Measurements from ENCODE around the gene BLMH.
"Not testable (repeated sequence)": the region's sequence is repeated elsewhere in the genome, so short reads cannot be mapped to it uniquely, and the experiment has no call there.

BLMH gene

DNA sequence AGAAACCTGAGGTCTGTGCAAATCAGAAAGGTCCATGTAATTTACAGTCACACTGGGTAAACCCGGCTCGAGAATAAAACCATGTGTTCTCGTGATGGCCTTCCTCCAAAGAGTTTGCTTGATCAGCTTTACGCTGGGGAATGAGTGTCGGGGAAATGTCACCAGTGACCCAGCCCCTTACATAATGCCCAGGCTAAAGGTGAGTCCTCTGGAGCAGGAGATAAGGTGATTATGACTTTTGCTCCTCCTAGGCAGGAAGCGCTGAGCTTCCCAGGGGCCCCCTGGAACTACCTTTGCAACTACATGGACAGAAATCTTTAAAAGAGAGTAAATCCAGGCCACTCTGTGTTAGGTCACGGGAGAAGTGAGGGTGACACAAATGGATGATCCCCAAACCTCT lies 71.9 kb downstream of the BLMH start:
- no peaks in the 10 kb centered on the region for H3K9me3 Mint-ChIP-seq
- no peak overlapping the region for H3K27ac Mint-ChIP-seq
- no peaks in the 10 kb centered on the region for H3K36me3 Mint-ChIP-seq (ENCODE audit: low read depth)
- H3K27me3 Mint-ChIP-seq = no peaks in the 10 kb centered on the region
- no peak overlapping the region for H3K4me3 Mint-ChIP-seq
- no peaks in the 10 kb centered on the region for H3K4me1 Mint-ChIP-seq (ENCODE audit: low read depth)

DNA sequence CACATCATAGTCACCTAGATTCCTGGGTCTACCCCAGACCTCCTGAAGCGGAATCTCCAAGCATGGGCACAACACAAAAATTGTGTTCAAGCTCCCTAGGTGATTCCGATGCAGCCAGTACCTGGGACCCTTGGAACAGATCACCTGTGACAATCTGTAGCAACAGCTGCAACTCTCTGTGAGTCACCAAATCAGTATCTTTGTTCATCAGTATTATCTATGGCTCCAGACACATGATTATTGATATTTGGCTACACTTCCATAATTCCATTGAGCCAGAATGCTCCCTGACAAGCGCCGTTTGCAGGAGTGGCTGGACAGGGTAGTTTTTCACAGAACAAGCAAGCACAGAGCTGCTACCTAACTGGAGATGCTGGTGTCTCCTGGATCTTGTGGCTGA lies 72.4 kb downstream of the BLMH start:
- Mint-ChIP-seq H3K9me3 (no peaks in the 10 kb centered on the region), H3K4me3 (no peak overlapping the region), H3K27ac (no peak overlapping the region)

DNA sequence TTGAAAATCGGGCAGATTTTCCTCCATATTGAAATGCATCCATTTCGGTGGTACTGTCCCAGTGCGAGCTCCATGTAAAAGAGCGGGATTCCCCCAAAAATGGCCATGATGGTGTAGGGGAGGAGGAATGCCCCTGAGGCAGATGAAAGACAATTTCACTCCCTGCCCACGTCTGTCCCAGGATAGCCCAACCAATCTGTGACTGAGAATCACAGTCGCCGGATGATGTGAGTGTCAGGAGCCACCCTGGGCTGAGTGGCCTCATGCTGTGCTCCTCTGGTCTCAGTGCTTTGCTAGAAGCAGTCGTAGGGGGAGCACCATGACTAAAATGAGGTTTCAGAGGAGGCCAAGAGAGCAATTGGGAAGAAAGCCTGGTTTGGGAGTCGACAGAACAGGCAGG lies 72.9 kb downstream of the BLMH start:
- Mint-ChIP-seq H3K27me3 (no peaks in the 10 kb centered on the region), H3K36me3 (ENCODE audit: low read depth) (no peaks in the 10 kb centered on the region), H3K4me3 (no peak overlapping the region), H3K9me3 (no peaks in the 10 kb centered on the region), H3K27ac (no peak overlapping the region), H3K4me1 (ENCODE audit: low read depth) (no peaks in the 10 kb centered on the region)

More for the DNA sequence above, 72.4 kb downstream of the BLMH start:
- H3K4me1 Mint-ChIP-seq (ENCODE audit: low read depth) = no peaks in the 10 kb centered on the region
- no peaks in the 10 kb centered on the region for H3K27me3 Mint-ChIP-seq
- H3K36me3 Mint-ChIP-seq (ENCODE audit: low read depth) = no peaks in the 10 kb centered on the region

DNA sequence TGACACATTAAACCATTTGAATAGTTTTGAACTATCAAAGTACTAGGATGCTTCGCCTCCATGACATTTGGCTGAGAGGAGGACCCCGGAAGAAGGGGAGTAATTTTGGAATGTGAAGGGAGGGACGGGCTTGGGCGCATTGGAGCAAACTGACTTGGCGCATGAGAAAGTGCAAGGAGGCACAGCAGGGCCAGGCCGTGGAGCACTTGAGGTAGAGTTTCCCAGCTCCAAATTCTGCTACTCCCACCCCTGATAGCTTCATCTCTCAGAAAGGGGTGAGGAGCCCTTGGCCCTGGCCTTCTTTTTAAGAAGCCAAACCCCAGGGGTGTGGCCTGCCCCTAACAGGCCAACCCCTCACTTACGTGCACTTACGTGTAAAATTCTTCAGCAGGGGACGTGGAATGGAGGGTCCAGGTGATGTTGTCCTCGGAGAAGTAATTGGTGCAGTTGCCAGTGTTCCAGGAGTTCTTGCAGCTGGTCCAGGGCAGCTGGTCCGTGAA lies 73.9 kb downstream of the BLMH start:
- Mint-ChIP-seq H3K27me3 (no peaks in the 10 kb centered on the region), H3K9me3 (no peaks in the 10 kb centered on the region), H3K36me3 (ENCODE audit: low read depth) (no peaks in the 10 kb centered on the region), H3K4me1 (ENCODE audit: low read depth) (no peaks in the 10 kb centered on the region), H3K27ac (no peak overlapping the region), H3K4me3 (no peak overlapping the region)

DNA sequence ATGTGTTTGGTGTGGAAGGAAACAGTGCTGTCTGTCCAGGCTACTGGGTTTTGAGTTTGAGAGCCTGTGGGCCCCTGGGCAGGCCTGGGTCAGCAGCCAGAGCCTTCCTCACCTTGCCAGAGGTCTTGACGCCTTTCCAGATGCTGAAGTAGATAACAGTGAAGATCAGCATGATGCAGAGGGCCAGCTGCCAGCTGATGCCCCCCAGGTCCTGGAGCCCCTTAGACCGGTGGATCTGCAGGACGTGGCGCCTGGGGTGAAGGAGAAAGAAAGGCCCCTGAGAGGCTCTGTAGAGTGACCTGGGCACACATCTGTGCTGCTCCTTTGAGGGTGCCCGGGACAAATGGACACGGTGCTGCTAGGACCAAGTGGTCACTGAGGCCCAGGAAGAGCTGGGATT lies 74.7 kb downstream of the BLMH start:
- H3K4me1 Mint-ChIP-seq (ENCODE audit: low read depth) = no peaks in the 10 kb centered on the region
- no peaks in the 10 kb centered on the region for H3K9me3 Mint-ChIP-seq
- H3K36me3 Mint-ChIP-seq (ENCODE audit: low read depth) = no peaks in the 10 kb centered on the region
- H3K4me3 Mint-ChIP-seq = no peak overlapping the region
- H3K27ac Mint-ChIP-seq = no peak overlapping the region
- no peaks in the 10 kb centered on the region for H3K27me3 Mint-ChIP-seq

DNA sequence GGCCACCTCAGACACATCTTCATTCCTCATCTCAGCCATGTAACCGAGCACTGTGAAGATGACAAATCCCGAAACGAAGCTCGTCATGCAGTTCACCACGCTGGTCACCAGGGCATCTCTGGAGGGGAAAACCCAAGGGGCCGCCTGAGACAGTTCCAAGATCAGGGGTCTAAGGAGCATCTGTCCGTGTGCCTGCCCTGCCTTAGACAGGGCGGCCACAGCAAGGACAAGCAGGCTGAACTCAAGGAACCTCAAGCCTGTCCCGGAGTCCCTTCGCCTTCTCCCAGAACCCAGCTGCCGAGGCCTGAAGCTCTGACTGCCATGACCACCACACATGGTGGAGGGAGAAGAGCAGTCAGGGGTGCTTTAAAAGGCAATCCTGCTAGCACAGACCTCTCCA lies 79.0 kb downstream of the BLMH start:
- Mint-ChIP-seq H3K36me3 (ENCODE audit: low read depth) (no peaks in the 10 kb centered on the region), H3K4me3 (no peak overlapping the region), H3K27me3 (peaks cover 7% of the 10 kb centered on the region), H3K27ac (no peak overlapping the region), H3K9me3 (no peaks in the 10 kb centered on the region), H3K4me1 (ENCODE audit: low read depth) (peaks cover 9% of the 10 kb centered on the region)

DNA sequence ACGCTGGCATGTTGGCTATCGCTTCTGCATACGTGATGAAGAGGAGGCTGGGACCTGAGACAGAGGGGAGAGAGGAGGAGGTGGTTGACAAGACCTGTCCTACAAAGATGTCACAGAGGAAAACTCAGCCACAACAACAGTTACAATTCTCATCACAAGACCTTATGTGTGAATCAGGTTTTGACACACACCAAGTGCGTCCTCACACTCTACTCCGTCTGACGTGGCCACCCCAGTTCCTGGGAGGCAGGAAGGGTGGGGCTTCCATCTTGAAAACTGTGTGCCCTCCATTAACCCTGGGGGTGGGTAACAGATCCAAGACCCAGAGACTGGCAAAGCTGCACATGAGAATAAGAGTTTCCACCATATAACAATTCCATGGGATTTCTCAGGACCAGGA lies 80.4 kb downstream of the BLMH start:
- Mint-ChIP-seq H3K36me3 (ENCODE audit: low read depth) (no peaks in the 10 kb centered on the region), H3K4me3 (no peak overlapping the region), H3K27ac (no peak overlapping the region), H3K27me3 (peaks cover 9% of the 10 kb centered on the region), H3K9me3 (no peaks in the 10 kb centered on the region), H3K4me1 (ENCODE audit: low read depth) (peaks cover 10% of the 10 kb centered on the region)

DNA sequence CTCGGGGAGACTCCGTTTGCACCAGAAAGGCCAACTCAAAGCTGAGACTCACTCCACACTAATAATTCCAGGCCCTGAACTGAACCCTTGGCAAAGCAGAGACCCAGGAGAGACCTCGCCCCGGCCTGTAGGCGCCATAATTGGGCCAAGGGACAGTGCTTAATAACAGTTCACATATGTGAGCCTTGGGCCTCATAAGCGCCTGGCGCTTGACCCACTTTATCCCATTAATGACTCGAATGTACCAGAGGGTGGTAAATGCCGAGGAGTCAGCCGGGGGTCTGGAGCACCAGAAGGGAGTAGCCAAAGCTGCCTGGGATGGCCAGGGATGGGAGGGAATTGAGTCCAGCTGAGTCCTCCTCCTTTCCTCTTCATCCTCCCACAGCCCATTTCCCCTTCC lies 80.8 kb downstream of the BLMH start:
- Mint-ChIP-seq H3K36me3 (ENCODE audit: low read depth) (no peaks in the 10 kb centered on the region), H3K27ac (no peak overlapping the region), H3K4me3 (no peak overlapping the region), H3K4me1 (ENCODE audit: low read depth) (peaks cover 10% of the 10 kb centered on the region), H3K27me3 (peaks cover 13% of the 10 kb centered on the region), H3K9me3 (no peaks in the 10 kb centered on the region)

DNA sequence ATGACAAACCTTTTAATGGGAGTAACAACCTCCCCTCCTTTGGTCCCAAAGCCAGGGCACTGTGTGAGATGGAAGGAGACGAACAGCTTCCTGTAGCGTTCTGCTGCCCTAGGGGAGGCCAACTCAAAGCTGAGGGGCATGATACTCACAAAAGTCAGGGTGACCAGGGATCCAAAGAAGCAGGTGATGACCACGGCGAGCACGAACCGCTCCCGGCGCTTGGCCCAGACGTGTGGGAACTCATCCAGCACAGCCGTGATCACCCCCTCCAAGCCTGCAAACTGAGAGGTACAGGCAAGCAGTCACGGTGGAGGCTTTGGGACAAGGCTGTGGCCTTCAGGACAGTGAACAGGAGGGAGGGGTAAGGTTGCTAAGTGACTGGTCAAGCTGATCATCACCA lies 81.4 kb downstream of the BLMH start:
- H3K27me3 Mint-ChIP-seq = peaks cover 13% of the 10 kb centered on the region
- H3K27ac Mint-ChIP-seq = no peak overlapping the region
- H3K9me3 Mint-ChIP-seq = no peaks in the 10 kb centered on the region
- peaks cover 10% of the 10 kb centered on the region for H3K4me1 Mint-ChIP-seq (ENCODE audit: low read depth)
- no peaks in the 10 kb centered on the region for H3K36me3 Mint-ChIP-seq (ENCODE audit: low read depth)
- H3K4me3 Mint-ChIP-seq = no peak overlapping the region

DNA sequence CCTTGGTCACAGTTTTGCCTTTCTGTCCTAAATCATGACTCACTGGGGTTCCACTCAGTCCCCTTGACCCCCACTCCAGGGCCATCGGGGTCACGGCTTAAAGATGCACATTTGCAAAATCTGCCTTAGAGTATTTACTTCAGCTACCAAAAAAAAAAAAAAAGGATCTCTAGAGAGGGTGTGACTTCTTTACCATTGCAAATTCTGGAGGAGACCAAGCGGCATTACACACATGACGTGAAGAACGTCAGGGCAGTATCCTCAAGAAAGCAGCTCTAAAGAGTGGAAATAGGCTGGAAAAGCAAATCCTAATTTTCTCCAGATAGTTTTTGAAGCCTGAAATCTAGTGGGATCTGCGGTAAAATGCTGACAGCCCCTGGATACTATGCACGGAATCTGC lies 81.8 kb downstream of the BLMH start:
- Mint-ChIP-seq H3K27ac (no peak overlapping the region), H3K27me3 (peaks cover 13% of the 10 kb centered on the region), H3K36me3 (ENCODE audit: low read depth) (no peaks in the 10 kb centered on the region), H3K9me3 (no peaks in the 10 kb centered on the region), H3K4me1 (ENCODE audit: low read depth) (peaks cover 10% of the 10 kb centered on the region), H3K4me3 (no peak overlapping the region)

DNA sequence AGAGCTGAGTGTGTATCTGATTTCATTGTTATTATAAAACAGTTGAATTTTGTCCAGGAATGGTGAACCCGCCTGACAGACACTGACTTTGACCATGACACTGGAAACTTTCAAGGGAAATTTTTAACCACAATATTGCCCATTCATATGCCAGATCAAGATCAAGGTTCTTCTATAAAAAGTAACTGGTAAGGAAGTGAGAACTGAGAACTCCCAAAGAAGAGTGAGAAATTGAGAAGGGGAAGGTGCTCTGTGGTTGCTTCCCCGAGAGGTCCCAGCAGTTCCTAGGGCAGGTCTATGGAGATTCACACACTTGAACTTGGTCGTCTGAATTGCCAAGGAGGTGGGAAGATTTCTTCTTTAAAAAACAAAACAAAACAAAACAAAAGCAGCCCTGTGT lies 83.5 kb downstream of the BLMH start:
- Mint-ChIP-seq H3K27ac (no peak overlapping the region), H3K9me3 (no peaks in the 10 kb centered on the region), H3K4me3 (no peak overlapping the region), H3K4me1 (ENCODE audit: low read depth) (peaks cover 11% of the 10 kb centered on the region), H3K36me3 (ENCODE audit: low read depth) (no peaks in the 10 kb centered on the region), H3K27me3 (peaks cover 14% of the 10 kb centered on the region)

DNA sequence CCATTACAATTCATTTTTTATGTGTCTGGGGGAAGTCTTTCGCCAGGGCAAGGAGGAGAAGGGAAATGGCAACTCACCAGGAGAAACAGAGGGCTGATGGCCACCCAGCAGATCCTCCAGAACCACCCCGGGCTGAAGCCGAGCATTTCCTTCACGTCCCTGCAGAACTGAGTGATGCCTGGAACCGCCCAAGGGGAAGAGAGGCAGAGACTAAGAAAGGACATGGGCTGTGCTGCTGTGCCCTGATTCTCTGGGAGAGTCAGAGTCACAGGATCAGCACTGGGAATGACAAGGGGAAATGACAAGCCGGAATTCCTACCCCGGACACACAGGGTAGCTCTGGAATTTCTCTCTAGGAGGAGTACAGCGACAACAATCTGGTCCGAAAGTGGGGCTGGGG lies 84.1 kb downstream of the BLMH start:
- Mint-ChIP-seq H3K36me3 (ENCODE audit: low read depth) (no peaks in the 10 kb centered on the region), H3K4me1 (ENCODE audit: low read depth) (peaks cover 12% of the 10 kb centered on the region), H3K27me3 (peaks cover 16% of the 10 kb centered on the region), H3K9me3 (no peaks in the 10 kb centered on the region), H3K4me3 (no peak overlapping the region), H3K27ac (no peak overlapping the region)

DNA sequence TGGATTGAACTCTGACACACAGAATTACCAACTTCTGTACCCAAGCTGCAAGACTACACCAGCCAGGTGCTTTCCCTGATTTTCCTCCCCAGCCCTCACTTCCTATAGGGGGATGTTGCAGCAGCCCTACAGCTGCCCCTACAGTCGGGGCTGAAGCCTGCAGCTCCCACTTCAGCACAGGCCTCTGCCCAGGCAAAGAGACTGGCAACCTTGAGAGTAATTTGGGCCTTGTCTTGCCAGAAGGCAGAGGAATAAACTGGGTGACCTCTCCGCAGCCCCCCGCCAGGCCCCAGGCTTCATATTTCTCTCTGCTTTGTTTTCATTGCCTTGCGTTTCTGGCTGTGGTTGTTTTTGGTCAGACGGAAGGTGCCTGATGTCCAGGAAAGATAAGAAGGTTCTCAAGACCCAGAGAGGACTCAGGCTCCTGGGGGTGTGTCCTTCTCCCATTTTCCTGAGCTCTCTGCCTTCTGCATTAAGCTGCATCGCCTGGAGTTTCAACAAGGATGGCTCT lies 88.2 kb downstream of the BLMH start:
- Mint-ChIP-seq H3K4me3 (no peak overlapping the region), H3K4me1 (ENCODE audit: low read depth) (peaks cover 11% of the 10 kb centered on the region), H3K9me3 (no peaks in the 10 kb centered on the region), H3K27ac (no peak overlapping the region), H3K27me3 (peaks cover 25% of the 10 kb centered on the region), H3K36me3 (ENCODE audit: low read depth) (no peaks in the 10 kb centered on the region)

DNA sequence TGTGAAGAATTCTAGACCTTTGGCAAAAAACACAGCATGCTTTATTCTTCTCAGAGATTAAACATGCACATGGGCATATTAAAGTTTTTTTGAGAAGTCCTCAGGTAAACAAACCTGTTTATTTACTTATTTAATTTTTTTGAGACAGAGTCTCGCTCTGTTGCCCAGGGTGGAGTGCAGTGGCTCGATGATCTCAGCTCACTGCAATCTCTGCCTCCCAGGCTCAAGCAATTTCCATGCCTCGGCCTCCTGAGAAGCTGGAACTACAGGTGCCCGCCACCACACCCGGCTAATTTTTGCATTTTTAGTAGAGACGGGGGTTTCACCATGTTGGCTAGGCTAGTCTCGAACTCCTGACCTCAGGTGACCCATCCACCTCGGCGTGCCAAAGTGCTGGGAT lies 91.1 kb downstream of the BLMH start:
- not testable (repeated sequence) for H3K9me3 Mint-ChIP-seq; H3K4me1 Mint-ChIP-seq (ENCODE audit: low read depth); H3K4me3 Mint-ChIP-seq; H3K36me3 Mint-ChIP-seq (ENCODE audit: low read depth); H3K27ac Mint-ChIP-seq
- H3K27me3 Mint-ChIP-seq = peaks cover 13% of the 10 kb centered on the region

DNA sequence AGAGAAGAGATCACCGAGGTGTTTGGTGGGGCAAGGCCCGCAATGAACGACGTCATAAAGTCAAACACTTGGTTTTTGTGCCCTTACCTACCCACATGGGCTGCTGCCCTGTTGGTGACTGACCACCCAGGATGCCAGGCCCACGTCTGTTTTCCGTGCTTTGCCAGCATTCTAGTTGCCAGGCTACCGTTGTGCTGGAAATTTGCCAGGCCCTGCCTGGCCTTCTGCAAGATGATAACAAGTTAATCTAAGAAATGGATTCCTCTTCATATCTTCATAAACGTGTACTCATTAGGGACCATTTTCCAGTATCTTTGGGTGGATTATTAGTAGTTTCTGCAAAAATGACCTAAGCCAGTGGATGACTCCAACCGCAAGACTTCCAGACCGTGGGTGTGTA lies 91.6 kb downstream of the BLMH start:
- H3K36me3 Mint-ChIP-seq (ENCODE audit: low read depth) = no peaks in the 10 kb centered on the region

DNA sequence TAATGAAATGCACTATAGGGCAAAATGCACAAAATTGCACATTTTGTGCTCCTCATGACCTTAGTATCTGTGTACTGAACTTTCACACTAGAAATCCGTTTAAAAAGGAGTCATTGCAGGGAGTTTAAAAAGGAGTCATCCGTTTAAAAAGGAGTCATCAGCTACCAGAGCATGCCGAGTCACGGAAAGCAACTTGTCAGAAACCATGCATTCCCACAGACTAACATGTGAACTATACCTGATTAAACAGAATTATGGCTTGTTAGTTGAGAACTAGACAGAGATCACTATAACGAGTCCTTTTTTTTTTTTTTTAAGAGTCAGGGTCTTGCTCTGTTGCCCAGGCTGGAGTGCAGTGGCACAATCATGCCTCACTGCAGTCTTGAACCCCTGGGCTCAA lies 92.1 kb downstream of the BLMH start:
- Mint-ChIP-seq H3K27me3 (peaks cover 13% of the 10 kb centered on the region), H3K4me3 (no peak overlapping the region), H3K27ac (no peak overlapping the region), H3K4me1 (ENCODE audit: low read depth) (peaks cover 3% of the 10 kb centered on the region), H3K9me3 (no peaks in the 10 kb centered on the region), H3K36me3 (ENCODE audit: low read depth) (no peaks in the 10 kb centered on the region)

More for the DNA sequence above, 91.6 kb downstream of the BLMH start:
- H3K27ac Mint-ChIP-seq = no peak overlapping the region
- H3K9me3 Mint-ChIP-seq = no peaks in the 10 kb centered on the region
- H3K4me3 Mint-ChIP-seq = no peak overlapping the region
- peaks cover 3% of the 10 kb centered on the region for H3K4me1 Mint-ChIP-seq (ENCODE audit: low read depth)
- peaks cover 13% of the 10 kb centered on the region for H3K27me3 Mint-ChIP-seq

Measured in stimulated activated naive CD8-positive, alpha-beta T cell treated with anti-CD3 and anti-CD28 coated beads, Interleukin-15, Interleukin-2, amounts not matched to agents 100 ng/mL and 50 ng/mL, for 24 hours (primary cell).